HG02623 (cell line): ENCODE data around the gene EIF4A2.

Experiments used
- ATAC-seq: cut with Tn5 transposase; IDR thresholded peaks from one replicate; pipeline ENCODE4 v1.9.1; 2021; ENCODE audit warnings: moderate library complexity; ENCODE audit not compliant: unreplicated experiment

Gene EIF4A2

GRCh38 chr3:186783058-186783730, at the start of gene EIF4A2:
Gene EIF4A2 (plus strand): TSS chr3:186783577. CDS start chr3:186783611, 34 bp downstream.
- peak; percentile 49 for ATAC-seq

- no peak for ATAC-seq
Observed at GRCh38 chr3:186742618-186743380, 40.6 kb upstream of the EIF4A2 start.

GRCh38 chr3:186743666-186744065, 39.7 kb upstream of the EIF4A2 start:
- ATAC-seq, result no peak

- ATAC-seq, result no peak
Observed at GRCh38 chr3:186746008-186746407, 37.4 kb upstream of the EIF4A2 start.

- no peak for ATAC-seq
Observed at GRCh38 chr3:186750316-186750715, 33.1 kb upstream of the EIF4A2 start.

GRCh38 chr3:186751480-186751879, 31.9 kb upstream of the EIF4A2 start:
- ATAC-seq, result no peak

- ATAC-seq, result no peak
Observed at GRCh38 chr3:186754006-186754405, 29.4 kb upstream of the EIF4A2 start.

GRCh38 chr3:186754871-186755270, 28.5 kb upstream of the EIF4A2 start:
- no peak for ATAC-seq

- no peak for ATAC-seq
Observed at GRCh38 chr3:186757214-186757613, 26.2 kb upstream of the EIF4A2 start.

GRCh38 chr3:186757686-186758220, 25.6 kb upstream of the EIF4A2 start:
- ATAC-seq, result no peak

- ATAC-seq, result no peak
Observed at GRCh38 chr3:186759231-186759930, 24.0 kb upstream of the EIF4A2 start.

GRCh38 chr3:186760141-186760833, 23.1 kb upstream of the EIF4A2 start:
- ATAC-seq, result no peak

- no peak for ATAC-seq
Observed at GRCh38 chr3:186760897-186761447, 22.4 kb upstream of the EIF4A2 start.

GRCh38 chr3:186772281-186772694, 11.1 kb upstream of the EIF4A2 start:
- peak; percentile 21 for ATAC-seq

- peak; percentile 84 for ATAC-seq
Observed at GRCh38 chr3:186772701-186773417, 10.5 kb upstream of the EIF4A2 start.

- ATAC-seq, result no peak
Observed at GRCh38 chr3:186775999-186776398, 7.4 kb upstream of the EIF4A2 start.

GRCh38 chr3:186779204-186779603, 4.2 kb upstream of the EIF4A2 start:
- ATAC-seq, result no peak

GRCh38 chr3:186782542-186783057, 777 bp upstream of the EIF4A2 start:
- peak; percentile 16 for ATAC-seq

- ATAC-seq, result peak; percentile 51
Observed at GRCh38 chr3:186783731-186784515, 546 bp downstream of the EIF4A2 start.
